ENCODE measurements around the gene ZNF540.
"Not testable (repeated sequence)": the region's sequence is repeated elsewhere in the genome, so short reads cannot be mapped to it uniquely, and the experiment has no call there.

ZNF540 gene

DNA sequence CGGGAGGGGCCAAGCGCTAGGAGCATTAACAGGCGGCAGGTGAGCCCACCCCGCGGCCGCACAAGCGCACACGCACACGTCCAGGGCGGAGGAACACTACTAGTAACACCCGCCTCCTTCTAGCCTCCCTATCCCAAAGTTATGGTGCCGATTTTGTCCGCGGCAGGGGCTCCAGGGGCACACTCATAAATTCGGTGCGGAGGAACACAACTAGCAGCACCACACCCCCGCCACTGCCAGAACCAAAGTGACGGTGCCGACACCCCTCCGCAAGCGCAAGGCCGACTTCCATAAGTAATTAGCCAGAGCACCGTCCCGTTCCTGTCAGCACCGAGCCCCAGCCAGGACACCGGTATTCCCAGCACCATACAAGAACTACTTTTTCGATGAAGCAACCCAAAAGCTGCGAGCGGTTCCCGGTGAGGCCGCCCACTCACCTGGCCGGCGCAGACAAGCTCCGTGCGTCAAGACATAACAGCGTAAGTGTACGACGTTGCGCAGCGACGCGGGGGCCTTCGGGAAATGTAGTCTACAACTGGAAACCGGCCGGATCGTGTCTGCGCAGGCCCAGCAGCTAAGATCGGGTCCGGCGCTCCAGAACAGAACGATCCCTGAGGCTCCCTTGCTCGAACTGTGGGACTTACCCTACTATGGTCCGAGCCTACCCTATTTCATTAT, at the start of gene ZNF540, which contains the start of gene ZNF571:
TSS of gene ZNF540 (plus strand) at position 573 of the 678 bp plus-strand sequence. CDS start 3,572 bp downstream, outside the sequence.
TSS of gene ZNF571 (minus strand) at position 489 of the 678 bp plus-strand sequence. CDS start 8,116 bp downstream, outside the sequence.
- peak; percentile 83 to 84 for DNase-seq (ENCODE audit: extremely low read depth in 1 of 2, low read depth in 1 of 2)

DNA sequence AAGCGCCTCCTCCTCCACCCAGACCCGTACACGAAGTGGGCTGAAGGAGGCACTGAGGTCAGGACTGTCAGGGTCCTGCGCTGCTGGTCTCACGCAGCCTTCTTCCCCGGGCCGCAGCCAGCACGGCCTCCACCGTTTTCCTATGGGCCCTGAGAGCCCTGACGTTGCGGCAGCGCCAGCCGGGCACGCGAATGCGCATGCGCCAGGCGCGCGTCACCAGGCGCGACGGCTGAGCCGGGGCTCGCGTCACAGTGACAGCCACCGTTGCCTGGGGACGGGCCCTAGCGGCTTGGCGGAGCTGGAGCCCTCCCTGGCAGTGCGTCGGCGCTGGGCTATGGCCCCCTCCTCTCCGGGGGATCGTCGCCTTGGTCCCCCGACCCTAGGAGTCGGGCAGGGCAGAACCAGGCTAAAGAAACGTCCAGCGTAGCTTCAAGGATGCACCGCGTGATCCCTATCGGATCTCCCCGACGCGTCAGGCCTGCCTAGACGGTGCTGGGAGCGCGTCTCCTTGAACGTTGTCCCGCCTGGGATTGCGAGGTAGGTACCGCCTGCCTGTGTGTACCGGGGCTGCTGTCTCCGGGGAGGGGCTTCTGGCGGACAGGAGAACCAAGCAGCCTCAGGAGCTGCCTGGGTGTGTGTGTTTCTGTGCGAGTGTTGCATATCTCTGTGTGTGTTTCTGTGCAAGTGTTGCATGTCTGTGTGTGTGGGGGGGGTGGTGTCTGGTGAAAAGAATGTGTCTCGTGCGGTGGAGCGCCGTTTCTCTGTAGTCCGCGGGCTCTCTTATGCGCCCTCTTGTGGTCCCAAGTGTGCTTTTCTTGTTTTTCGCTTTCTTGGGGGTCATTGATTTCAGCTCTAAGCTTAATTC, 43.3 kb upstream of the ZNF540 start:
- peak in 1 of 2 donors; percentile 27 for DNase-seq (ENCODE audit: extremely low read depth in 1 of 2, low read depth in 1 of 2)

DNA sequence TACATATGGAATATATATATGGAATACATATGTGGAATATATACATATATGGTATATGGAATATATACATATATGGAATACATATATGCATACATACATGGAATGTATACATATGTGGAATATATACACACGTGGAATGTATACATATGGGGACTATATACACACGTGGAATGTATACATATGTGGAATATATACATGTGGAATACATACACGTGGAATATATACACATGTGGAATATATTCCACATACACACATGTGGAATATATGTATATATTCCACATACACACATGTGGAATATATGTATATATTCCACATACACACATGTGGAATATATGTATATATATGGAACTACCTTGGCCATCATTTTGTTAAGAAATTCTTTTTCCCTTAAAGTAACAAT, 31.2 kb upstream of the ZNF540 start:
- no peak for DNase-seq (ENCODE audit: extremely low read depth in 1 of 2, low read depth in 1 of 2)

DNA sequence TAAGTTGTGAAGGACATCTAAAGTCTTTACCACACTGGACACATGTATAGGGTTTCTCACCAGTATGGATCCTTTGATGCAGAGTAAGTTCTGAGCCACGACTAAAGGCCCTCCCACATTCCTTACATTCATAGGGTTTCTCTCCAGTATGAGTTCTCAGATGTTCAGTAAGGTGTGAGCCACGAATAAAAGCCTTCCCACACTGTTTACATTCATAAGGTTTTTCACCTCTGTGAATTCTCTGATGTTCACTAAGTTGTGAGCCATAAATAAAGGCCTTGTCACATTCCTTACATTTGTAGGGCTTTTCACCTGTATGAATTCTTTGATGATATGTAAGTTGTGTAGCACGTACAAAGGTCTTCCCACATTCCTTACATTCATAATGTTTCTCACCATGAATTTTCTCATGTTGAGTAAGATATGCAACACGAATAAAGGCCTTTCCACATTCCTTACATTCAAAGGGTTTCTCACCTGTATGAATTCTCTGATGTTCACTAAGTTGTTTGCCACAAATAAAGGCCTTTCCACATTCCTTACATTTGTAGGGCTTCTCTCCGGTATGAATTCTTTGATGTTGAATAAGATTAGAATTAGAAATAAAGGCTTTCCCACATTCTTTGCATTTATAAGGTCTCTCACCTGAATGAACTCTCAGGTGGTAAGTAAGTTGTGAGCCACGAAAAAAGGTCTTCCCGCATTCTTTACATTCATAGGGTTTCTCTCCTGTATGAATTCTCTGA, 29.9 kb upstream of the ZNF540 start:
- no peak for DNase-seq (ENCODE audit: extremely low read depth in 1 of 2, low read depth in 1 of 2)

DNA sequence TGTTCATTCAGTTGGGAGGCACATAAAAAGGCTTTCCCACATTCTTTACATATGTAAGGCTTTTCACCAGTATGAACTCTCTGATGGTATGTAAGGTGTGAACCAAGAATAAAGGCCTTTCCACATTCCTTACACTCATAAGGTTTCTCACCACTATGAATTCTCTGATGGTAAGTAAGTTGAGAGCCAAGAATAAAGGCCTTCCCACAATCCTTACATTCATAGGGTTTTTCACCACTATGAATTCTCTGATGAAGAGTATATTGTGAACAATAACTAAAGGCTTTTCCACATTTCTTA, 29.4 kb upstream of the ZNF540 start:
- no peak for DNase-seq (ENCODE audit: extremely low read depth in 1 of 2, low read depth in 1 of 2)

DNA sequence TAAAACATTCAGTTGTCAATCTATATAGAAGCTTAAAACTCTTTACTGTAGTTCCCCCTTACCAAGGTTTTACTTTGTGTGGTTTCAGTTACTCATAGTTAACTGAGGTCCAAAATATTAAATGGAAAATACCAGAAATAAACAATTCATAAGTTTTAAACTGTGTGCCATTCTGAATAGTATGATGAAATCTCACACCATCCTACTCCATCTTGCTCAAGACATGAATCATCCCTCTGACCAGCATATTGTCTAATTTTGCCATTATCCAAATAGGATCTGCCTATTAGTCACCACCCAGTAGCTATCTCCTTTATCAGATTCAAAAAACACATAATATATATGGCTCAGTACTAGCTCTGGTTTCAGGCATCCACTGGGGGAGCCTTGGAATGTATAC, 22.5 kb upstream of the ZNF540 start:
- DNase-seq (ENCODE audit: extremely low read depth in 1 of 2, low read depth in 1 of 2) = no peak

DNA sequence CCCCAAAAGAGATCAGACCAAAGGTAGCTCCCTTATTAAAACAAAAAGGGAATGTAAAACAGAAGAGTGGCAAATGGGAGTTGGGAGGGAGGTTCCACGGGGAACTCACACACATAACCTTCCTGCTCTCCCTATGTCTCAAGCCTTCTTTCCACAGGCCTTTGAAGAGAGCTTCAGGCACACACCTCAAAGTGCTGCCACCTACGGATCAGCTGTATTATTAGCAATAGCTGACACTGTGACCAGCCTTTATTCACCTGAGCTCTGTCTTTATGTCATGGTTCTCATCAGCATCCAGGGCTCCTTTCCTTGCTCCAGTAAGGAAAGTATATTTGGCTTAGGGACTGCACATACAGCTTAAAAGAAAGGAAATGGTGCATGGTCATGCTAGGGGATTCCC, 11.3 kb upstream of the ZNF540 start:
- no peak for DNase-seq (ENCODE audit: extremely low read depth in 1 of 2, low read depth in 1 of 2)

DNA sequence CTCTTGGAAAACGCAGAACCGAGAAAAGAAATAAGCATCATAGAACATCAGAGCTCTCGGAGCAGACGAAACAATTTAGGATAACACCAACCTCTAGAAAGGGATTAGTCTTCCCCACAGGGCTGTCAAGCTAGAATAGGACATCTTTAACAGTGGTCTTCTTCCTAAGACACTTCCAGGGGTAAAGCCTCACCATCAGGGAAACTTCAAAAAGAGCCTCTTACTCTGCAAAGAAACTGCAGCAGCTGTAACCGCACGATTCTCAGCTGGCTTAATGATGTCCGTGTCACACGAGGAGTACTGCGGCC, 726 bp upstream of the ZNF540 start:
- no peak for DNase-seq (ENCODE audit: extremely low read depth in 1 of 2, low read depth in 1 of 2)

DNA sequence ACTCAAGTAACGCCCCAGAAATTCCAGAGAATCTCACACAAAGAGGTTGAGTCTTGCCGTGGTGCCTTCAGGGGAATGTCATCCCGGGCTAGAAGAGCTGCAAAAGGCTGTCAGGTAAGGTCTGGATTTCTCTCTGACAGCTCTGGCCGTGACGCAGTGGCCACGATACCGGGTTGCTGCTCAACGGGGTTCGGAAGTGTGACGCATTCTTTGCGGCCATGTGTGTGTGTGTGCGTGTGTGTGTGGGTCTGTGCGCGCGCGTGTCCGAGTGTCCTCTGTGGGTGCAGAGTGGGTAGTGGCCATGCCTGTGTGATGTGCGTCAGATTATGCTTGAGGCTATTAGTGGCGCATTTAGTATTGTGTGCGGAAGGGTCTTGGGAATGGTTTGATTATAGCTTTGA, 306 bp downstream of the ZNF540 start:
- DNase-seq (ENCODE audit: extremely low read depth in 1 of 2, low read depth in 1 of 2) = peak; percentile 38

DNA sequence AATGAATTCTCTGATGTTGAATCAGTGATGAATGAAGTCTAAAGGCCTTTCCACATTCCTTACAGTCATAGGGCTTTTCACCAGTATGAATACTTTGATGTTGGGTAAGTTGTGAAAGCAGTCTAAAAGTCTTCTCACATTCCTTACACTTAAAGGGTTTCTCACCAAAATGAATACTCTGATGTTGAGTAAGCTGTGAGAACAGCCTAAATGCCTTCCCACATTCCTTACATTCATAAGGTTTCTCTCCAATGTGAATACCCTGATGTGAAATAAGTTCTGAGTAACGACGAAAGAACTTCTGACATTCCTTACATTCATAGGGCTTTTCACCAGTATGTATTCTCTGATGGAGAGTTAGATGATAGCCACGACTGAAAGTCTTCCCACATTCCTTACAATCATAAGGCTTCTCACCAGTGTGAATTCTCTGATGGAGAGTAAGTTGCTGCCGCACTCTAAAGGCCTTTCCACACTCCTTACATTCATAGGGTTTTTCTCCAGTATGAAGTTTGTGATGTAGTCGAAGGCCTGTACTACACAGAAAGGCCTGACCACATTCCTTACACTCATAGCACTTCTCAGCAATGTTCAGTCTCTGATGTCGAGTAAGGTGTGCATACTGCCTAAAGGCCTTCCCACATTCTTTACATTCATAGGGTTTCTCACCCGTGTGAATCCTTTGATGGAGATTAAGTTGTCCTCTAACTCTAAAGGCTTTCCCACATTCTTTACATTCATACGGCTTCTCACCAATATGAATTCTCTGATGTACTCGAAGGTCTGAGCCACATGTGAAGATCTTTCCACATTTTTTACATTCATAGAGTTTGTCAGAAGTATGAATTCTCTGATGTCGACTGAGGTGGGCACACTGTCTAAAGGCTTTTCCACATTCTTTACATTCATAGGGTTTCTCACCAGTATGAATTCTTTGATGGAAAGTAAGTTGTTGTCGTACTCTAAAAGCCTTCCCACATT, 40.7 kb downstream of the ZNF540 start:
- DNase-seq (ENCODE audit: extremely low read depth in 1 of 2, low read depth in 1 of 2) = no peak

DNA sequence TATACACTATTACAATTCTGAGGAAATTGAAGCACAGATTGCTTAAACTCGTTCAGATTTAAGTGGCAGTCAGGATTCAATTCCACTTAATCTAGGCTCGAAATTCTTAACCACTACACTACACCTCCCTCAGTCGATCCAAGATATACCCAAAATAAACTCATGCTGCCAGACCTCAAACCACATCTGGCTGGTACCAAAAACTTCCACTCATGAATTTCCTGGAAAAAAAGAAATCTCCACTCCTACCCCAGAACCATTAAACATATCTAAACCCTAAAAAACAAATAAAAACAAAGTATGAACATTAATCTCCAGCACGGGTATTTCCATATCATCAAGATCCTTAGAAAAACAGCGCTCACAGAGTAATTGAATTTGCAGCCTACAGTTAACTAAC, 59.4 kb downstream of the ZNF540 start:
- DNase-seq (ENCODE audit: extremely low read depth in 1 of 2, low read depth in 1 of 2) = no peak

DNA sequence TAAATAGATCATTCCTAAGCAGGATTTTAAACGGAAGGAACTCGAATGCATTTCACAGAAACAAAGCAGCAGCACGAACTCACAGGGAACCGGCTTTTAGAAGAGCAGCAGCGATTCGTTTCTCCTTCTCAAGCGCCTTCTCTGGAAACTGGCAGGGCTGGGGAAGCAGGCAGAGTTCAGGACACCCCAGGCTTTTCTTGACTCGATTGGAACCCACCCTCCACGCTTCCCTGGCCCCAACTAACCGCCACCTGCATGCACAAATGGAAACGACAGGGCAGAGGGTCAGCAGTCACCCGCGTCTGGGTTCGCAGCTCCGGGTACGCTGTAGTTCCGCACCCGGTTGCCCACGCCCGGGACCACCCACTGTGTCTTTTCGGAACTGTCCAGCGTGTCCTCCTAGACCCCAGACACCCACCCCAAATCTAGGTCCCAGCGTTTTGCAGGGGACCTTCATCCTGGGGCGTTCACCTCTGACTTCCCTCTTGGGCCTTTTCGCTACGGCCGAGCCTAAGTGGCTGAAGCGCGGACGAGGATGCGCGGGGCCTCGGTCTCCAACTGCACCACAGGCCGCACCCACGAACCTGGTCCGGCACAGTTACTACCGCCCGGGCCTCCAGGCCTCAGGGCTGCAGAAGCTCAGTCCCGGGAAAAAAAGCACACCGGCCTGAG, 60.1 kb downstream of the ZNF540 start:
- peak in 1 of 2 donors; percentile 4 for DNase-seq (ENCODE audit: extremely low read depth in 1 of 2, low read depth in 1 of 2)

DNA sequence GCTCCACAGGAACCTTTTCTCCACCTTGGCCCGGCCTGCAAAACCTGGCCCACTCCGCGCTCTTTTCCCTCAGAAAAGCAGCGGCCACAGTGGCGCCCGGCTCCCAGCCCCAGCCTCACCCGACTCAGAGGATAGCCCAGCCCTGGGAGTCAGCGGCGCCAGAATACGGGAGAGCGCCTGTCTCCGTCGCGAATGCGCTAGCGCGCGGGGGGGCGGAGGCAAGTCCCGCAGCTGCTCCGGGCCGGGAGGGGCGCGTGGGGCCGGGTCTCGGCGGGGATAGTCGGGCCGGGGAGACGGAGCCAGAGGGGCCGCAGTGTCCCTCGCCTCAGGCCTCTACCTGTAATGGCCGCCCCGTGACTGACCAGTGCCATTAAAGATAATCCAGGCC, 60.6 kb downstream of the ZNF540 start, which contains the start of gene ZFP30:
TSS of gene ZFP30 (minus strand) at position 165 of the 388 bp plus-strand sequence. CDS start 7,643 bp downstream, outside the sequence.
- DNase-seq (ENCODE audit: extremely low read depth in 1 of 2, low read depth in 1 of 2) = peak; percentile 31 to 61

DNA sequence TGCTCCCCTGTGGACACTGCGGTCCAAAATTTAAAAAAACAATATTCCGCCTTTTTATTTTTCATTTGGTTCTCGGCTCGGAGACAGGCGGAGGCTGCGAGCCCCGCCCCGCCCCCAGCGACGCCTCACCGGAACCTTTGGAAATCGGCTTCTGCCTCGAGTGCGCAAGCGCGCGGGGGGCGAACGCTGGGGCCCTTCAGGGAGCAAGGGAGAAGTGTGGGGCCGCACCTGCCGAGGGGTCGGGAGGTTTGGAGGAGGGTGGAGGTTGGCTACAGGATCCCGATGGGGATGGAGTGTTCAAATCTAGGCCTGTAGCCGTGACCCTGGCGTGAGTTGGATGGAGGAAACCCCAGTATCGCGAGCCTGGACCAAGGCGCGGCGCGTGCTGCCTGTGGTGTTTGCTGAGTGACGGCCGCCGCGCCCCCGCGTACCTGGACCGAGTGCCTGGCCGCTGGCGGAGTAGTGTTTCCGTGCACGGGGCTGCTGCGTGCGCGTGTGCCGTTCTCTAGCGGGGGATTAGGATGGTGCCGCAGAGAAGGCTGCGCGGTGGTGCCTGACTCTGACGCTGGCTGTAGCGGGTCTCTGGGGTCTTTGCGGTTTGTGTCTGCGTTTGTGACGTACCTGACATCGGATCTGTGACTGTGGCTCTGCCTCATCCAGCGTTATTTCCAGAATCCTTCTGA, 61.2 kb downstream of the ZNF540 start:
- peak; percentile 51 to 78 for DNase-seq (ENCODE audit: extremely low read depth in 1 of 2, low read depth in 1 of 2)

DNA sequence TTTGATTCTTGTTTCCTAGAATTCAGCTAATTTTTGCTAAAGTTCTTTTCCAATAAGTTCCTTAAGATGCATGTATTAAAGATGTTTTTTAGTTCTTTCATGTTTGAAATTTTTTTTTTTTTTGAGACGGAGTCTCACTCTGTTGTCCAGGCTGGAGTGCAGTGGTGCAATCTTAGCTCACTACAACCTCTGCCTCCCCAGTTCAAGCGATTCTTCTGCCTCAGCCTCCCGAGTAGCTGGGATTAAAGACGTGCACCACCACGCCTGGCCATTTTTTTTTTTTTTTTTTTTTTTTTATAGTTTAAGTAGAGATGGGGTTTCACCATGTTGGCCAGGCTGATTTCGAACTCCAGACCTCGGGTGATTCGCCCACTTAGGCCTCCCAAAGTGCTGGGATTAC, 62.5 kb downstream of the ZNF540 start:
- not testable (repeated sequence) for DNase-seq (ENCODE audit: extremely low read depth in 1 of 2, low read depth in 1 of 2)
